Hepatic stellate cell (primary cell): ENCODE measurements around the gene DLL4.

Experiments
- DNase-seq: peaks from one replicate; pipeline ENCODE4 v3.0.0; 2011; ENCODE audit warnings: low spot score

The DLL4 gene

DNA sequence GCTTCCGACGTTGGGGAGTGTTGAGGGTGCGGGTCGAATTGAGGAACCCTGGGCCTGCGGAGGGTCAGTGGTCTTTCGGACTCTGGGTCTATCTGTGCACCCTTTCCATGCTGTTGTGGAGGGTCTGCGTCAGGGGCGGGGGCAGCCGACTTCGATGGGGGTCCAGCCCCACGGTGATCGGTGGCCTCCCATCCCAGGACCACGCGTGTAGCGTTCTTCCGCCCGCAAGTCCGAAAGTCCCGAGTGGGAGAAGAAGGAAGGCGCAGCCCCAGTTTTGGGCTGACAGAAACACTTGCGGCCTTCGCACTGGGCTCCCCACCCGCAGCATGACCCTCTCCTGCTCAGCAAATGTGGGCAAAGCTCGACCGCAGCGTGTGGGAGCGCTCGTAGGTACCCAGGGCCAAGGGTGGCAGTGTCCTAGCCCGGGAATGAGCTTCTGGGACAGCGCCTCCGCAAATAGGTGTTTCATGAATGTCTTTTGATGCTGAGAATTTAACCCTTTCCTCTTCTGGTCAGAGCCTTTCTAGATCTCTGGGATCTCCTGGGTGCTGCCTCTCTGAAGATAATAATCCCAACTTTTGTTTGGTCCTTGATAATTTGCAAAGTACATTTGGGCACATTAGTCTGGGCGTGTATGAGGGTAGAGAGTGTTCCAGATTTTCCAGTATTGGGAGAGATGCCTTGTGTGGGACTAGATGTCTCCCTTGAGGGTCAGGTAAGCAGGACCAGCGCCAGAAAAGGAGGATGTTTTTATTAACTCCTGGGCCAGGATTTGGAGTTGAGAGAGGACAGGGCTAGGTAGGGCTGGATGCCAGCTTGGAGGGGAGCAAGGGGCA lies 2.3 kb upstream of the DLL4 start:
- no peak for DNase-seq

DNA sequence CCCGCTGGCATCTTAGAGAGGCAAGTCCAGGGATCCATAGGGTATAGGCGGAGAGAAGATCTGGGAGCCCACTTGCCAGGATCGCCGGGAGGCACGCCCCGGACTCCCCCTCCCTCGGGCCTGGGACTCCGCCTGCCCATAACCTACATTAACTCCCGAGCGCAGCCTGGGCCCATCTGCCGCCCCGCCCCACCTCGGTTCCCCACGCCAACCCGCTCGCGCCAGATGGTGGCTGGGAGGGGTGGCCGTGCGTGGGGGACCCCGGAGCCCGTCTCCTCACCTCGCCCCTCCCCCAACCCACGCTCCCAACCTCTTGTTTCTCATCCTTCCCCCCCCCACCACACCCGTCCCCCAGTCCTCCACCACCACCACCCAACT lies 1.7 kb upstream of the DLL4 start:
- no peak for DNase-seq

DNA sequence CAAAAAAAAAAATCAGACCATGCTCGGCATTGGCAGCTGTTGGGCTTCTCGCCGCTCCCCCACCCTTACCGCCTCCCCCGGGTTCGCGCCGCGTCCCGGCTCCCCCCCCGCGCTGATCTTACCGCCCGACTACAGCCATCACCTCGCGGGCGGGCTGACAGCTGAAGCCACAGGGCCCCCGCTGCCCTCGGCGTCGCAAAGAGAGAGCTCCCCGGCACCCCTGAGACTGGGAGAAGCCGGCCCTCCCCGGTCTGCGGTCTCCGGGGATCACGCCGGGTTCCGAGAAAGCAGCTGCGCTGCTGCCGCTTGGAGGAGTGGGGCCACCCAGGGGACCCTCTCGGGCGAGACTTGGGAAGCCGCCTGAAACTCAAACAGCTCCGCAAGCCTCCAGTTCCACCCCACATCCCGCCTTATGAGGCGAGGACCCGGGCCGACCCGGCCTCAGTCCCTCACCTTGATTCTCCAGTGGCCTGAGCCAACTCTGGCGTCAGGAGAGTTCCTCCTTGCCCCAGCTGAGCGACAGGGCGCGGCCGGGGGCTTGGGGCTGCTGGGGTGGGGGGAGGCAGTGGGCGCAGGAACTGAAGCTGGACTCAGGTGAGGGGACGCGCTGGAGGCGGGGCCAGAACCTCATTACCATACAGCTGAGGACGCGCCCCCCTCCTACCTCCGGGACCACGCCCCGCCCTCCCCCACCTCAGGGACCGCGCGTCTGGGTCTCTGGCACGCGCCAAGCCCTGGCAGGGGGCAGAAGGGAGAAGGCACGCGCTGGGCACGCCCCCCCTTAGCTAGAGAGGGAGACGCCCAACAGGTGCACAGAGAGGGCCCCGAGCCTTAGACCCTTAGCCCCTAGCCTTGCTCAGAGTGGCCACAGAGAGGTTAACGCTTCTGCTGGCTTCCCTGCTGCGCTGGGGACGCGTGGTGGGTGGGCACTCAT lies 1.0 kb upstream of the DLL4 start:
- DNase-seq, result no peak

- peak; percentile 61 for DNase-seq
Observed at GRCh38 chr15:40929660-40930429, 705 bp downstream of the DLL4 start.

DNA sequence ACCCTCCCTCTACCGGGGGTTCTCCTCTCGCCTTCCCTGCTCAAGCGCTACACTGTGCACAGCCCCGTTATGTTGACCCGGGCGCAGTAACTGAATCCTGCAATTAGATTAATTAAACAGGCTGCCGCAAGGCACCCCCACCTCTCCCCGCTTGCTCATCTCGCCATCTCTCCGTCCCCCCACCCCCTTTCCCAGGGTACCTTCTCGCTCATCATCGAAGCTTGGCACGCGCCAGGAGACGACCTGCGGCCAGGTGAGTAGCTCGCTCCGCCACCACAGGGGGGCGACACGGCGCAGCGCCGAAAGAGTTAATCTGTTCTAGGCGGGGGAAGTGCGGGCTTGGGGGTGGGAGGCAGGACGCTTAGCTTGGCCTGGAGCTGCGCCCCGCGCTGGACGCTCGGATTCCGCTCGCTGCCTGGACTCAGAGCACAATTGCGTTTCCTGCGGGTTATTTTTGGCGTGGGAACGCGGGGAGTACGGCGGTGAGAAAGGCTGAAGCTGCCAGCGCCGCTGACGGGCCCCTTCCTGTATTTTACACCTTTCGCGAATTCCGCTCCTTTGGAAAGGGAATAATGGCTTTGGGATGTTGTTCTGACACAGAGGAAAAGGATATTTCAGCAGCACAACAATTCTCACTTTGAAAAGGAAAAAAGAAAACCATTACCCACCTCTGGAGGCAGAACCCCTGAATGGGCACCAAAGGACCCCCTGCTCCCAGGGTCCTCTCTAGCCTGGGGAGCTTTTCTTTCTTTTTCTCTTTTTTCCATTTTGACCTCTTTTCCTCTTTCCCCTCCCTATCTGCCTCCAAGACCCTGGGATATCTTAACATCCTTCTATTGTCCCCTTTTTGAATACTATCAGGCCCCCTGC lies 1.5 kb downstream of the DLL4 start:
- peak; percentile 44 for DNase-seq

DNA sequence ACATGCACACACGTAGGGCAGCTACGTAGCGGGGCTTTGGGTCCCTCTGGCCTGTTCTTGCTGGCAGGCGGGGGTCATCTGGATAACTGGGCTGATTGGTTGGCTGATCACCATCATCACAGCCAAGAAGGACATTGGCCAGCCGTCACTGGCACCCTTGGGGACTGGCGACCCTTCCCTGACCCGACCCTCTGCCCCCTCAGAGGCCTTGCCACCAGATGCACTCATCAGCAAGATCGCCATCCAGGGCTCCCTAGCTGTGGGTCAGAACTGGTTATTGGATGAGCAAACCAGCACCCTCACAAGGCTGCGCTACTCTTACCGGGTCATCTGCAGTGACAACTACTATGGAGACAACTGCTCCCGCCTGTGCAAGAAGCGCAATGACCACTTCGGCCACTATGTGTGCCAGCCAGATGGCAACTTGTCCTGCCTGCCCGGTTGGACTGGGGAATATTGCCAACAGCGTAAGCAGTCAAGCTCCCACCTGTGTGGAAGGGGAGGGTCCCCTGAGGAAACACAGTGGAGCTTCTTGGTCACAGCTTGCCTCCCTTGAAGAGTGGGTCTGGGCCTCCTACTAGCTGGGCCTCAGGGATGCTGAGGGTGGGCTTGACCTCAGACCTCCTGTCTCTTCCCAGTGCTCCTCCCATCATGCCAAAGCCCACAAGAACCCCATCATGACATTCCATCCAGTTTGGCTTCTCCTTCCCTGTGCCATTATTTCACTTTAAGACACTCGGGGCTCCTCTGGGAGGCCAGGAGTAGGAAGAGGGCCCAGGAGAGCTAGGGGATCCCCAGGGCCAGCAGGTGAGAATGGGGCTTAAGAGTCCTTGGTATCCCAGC lies 2.4 kb downstream of the DLL4 start:
- no peak for DNase-seq

- no peak for DNase-seq
Observed at GRCh38 chr15:40932156-40932555, 3.0 kb downstream of the DLL4 start.

DNA sequence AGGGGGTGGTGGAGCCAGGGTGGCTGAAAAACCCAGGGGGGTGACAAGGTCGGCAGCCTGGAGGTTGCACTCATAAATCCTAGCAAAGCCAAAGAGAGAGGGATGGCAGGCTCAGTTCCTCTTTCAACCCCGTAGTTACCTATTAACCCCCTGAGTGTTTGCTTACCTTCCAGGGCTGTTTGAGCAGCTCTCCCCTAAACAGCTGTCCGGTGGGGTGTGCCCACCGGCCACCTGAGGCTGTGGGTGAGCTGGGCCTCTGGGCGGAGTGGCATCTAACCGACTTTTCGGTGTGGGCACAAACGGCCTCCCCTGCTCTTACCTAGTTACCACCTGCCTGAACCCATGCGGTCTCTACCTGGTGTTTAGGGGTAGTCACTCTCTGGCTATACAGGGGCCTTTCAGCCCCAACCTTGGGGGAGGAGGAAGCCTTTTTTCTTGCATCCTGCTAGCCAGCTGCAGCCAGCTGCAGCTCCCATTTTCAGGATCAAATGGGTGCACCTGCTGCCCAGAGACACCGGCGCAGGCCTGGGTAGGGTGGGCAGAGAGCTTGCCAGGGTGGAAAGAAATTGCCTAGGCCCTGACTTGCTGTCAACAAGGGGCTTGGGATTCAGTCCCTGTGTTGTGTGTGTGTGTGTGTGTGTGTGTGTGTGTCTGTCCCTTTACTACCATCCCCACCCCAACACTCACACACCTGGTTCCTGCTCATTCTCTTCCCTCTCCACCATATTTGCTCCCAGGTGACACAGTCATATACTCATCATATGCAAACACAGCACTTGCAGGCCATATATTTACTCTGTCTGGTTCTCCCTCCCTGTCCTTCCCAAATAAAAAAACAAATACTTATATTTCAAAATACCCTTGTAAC lies 3.7 kb downstream of the DLL4 start:
- DNase-seq, result no peak

GRCh38 chr15:40933517-40933902 lies 4.4 kb downstream of the DLL4 start:
- DNase-seq, result no peak

DNA sequence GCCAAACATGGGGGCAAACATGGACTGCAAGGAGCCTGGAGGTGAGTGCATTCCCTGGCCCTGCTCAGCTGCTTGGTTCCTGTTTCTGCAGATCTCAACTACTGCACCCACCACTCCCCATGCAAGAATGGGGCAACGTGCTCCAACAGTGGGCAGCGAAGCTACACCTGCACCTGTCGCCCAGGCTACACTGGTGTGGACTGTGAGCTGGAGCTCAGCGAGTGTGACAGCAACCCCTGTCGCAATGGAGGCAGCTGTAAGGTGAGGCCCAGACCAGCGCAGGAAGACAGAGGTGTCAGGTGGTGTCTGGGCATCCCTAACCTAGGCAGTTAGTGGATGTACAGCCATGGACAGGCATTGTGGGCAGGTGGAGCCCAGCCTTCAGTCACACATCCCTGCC lies 5.3 kb downstream of the DLL4 start:
- DNase-seq, result no peak

GRCh38 chr15:40936234-40936708 lies 7.1 kb downstream of the DLL4 start:
- DNase-seq, result no peak

DNA sequence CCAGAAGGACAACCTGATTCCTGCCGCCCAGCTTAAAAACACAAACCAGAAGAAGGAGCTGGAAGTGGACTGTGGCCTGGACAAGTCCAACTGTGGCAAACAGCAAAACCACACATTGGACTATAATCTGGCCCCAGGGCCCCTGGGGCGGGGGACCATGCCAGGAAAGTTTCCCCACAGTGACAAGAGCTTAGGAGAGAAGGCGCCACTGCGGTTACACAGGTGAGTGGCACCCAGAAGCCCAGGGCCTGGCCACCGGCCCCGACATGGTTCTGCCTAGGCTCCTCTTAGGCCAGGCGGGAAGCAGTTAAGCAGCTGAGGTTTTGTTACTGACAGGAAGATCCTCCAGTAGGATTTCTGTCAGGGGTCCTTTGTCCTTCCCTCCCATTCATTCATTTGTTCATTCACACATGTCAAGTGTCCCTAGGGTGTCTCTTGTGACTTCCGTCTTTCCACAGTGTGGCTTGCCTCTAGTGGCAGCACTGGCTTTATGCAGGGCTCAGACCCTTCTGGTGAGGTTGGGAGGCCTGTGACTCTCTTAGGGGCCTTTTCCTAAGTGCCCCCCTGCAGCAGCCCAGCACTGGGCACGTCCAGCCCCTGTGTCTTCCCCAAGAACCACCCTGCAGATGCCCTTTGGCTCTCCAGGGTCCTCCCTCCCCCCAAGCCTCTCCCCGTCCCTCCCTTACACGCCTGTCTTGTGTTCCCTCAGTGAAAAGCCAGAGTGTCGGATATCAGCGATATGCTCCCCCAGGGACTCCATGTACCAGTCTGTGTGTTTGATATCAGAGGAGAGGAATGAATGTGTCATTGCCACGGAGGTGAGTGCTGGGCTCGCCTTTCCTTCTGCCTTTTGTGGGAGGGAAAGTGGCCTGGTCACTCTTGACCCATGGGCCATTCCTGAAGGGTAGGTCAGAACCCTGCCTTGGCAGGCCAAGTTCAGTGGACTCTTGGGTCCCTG lies 7.8 kb downstream of the DLL4 start:
- peak; percentile 63 for DNase-seq

GRCh38 chr15:40937762-40938535 lies 8.8 kb downstream of the DLL4 start:
- peak; percentile 66 for DNase-seq

GRCh38 chr15:40938536-40938870 lies 9.4 kb downstream of the DLL4 start:
- DNase-seq, result no peak

DNA sequence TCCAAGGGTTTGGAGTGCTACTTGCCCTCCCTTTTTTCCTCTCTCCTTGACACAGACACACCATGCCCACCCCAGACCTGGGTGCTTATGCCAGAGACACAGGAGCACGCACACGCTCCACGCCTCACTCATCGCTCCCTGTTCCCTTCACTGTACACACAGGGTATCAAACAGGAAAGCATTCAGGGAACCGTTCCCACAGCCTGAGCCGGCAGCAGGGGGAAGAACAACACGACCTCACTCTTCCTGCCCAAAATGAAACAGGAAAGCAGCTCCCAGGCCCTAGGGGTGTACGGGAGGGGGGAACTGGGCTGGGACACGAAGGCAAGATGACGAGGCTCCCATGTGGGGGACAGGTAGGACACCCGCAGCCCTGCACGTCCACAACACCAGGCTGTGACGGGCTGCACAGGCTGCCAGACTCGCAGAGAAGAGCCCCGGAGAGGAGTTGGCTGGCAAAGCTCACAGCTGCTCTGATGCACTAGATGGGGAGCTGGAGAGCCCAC lies 11.2 kb downstream of the DLL4 start:
- no peak for DNase-seq

DNA sequence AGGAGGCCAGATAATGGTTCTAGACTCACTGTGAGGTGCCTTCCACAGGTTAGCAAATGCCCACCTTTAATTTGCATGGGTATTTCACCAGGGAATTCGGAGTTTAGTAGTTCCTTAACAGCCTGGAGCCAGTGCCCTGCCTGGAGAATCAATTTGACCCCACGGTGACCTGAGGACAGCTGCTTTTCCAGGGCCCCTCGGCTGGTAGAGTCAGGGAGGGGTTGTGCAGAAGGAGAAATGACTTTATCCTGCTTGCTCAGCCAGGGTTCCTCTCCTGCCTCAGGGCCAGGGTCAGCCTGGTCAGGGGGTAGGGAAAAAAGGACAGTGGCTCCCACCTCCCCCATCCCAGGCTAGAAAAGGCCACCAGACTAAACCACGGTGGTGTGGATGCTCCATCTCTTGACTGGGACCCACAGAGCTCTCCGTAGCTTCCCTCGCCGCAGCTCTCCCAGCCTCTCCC lies 12.0 kb downstream of the DLL4 start:
- DNase-seq, result no peak
